Measurements from ENCODE around the gene PPT2.

PPT2 gene

DNA sequence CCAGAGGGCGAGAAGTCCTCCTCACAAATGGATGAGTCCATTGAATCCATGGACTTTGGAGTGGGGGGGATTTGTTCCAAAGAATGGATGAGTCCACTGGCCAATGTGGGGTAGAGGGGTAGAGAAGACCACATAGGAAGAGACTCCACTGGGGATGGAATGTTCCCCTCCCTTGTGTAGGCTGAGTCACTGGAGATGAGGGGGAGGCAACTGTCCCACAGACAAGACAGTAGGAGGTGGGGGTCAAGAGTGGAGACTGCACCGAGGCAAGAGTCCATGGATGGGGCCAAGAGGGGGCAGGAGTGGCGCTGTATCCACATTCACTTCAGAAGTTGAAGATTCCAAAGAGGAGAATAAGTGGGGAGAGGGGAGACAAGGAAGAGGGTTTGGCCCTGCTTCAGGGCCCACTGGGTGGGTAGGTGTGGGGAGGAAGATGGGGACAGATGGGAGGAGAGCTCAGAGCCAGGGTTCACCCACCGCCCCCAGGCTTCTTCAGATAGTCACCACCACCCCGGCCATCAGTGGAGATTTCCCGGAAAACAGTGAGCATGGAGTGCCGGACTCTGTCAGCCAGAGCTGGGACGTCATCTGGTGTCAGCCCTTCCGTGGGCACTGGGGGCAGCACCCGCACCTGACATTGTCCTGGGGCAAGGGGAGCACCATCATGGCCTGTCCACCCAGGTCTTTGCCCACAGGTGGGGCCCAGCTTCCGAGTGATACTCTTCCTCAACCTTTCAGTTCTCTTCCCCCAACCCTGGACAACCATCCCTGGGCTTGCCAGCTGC lies 15.1 kb downstream of the PPT2 start:
- FAIRE-seq, result no peak

DNA sequence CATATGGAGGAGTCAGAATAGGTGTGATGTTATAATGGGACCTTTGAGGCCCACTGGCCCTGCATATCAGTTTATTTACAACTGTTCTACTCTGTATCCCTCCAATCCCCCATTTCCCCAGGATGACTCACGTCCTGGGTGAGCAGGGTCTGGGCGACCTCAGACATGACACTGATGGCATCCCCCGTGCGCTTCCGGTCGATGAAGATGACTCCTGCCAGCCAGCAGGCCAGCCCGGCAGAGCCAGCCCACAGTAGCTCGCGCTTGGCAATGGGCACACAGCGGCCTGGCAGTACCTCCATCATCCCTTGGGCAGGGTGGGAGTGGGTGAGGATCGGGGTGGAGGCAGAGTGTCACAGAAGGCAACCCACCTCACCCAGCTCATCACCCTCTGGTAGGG lies 16.4 kb downstream of the PPT2 start:
- FAIRE-seq, result no peak
- TF ChIP-seq POLR2A (IDR thresholded peaks at IDR 0.05; ENCODE audit: low read depth, low read length), result no peak

More for the DNA sequence above, 15.1 kb downstream of the PPT2 start:
- no peak for DNase-seq (ENCODE audit: insufficient read length, low spot score)
- TF ChIP-seq POLR2A (IDR thresholded peaks at IDR 0.05; ENCODE audit: low read depth, low read length), result no peak

DNA sequence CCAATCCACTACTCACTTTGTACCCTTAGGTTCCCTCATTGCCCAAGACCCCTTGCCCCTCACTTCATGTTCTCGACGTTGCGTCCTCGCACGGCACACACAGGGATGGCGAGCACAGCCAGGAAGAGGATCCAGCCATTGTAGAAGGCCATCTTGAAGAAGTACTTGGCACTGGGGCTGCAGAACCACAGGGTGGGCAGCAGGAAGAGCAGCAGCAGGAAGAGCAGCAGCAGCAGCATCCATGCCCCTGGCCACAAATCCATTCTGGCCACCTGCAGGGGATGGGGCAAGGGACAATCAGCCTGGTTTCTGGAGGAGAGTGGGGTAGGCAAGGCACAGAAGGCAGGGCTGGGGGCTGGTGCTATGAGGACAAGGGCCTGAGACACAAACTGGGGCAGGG lies 17.3 kb downstream of the PPT2 start:
- TF ChIP-seq POLR2A (IDR thresholded peaks at IDR 0.05; ENCODE audit: low read depth, low read length), result no peak
- FAIRE-seq (no peak), DNase-seq (ENCODE audit: insufficient read length, low spot score) (no peak)

More for the DNA sequence above, 16.4 kb downstream of the PPT2 start:
- no peak for DNase-seq (ENCODE audit: insufficient read length, low spot score)

DNA sequence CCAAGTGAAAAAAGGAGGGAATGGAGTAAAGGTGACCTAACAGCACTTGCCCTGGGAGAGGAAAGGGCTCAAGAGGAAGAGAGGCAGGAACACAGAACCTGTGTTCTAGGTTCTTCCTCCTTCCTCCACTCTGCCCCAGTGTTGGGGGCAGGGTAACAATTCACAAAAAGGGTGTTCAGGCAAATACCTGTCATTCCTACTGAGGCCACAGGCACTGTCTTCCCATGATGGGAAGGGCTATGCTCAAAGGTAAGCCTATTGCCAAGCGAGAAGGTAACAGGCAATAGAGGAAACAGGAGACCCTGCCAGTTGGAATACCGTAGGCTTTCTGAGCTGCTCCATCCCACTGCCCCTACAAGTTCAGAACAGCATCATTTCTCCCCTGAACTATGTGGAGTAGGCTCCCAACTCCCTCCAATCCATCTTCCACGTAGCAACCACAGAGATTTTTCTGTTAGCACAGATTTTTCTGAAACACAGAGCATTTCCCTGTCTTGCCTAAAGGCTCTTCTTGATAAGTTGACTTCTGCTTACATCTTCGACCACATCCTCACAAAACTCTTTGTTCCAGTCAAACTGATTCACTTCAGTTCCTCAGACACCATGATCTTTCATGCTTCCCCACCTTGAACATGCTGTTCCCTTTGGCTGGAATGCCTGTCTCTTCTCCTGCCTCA lies 19.2 kb downstream of the PPT2 start:
- no peak for FAIRE-seq
- no peak for TF ChIP-seq POLR2A (IDR thresholded peaks at IDR 0.05; ENCODE audit: low read depth, low read length)
- no peak for DNase-seq (ENCODE audit: insufficient read length, low spot score)

DNA sequence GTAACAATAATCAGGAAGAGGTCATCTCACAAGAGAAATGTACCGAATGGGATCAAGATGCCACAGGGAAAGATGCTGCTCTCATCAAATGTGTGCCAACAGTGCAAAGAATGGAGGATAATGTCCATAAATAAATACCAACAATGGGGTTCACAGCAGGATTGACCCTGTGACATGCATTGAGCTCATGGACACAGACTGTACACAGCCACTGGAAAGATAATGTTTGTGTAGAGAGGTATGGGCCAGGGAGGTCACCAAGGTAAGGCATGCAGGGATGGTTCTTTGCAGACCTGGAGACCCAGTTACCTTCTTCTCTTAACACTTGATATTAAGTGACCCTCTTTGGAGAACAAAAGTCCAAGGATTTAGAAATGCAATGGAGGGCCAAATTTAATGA lies 20.5 kb downstream of the PPT2 start:
- no peak for DNase-seq (ENCODE audit: insufficient read length, low spot score)
- no peak for TF ChIP-seq POLR2A (IDR thresholded peaks at IDR 0.05; ENCODE audit: low read depth, low read length)
- FAIRE-seq, result no peak

DNA sequence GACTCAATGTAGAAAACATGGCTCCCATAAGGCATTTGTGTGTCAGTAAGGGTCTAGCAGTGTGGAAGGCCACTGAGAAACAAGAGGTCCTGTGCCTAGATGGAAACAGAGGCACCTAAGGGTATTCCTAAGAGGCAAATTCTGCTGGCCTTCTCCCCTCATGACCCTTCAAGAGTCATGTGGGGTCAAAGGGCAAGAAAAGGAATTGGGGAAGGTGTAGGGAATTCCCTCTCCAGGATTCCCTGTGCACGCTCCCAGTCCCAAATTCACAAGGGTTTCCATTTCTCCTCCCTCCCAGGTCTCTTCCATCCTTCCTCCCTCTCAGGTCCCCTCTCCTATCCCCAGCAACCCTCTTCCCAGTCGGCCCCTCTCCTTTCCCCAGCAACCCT lies 21.4 kb downstream of the PPT2 start:
- DNase-seq (ENCODE audit: insufficient read length, low spot score) (no peak), FAIRE-seq (no peak)
- TF ChIP-seq POLR2A (IDR thresholded peaks at IDR 0.05; ENCODE audit: low read depth, low read length), result no peak

DNA sequence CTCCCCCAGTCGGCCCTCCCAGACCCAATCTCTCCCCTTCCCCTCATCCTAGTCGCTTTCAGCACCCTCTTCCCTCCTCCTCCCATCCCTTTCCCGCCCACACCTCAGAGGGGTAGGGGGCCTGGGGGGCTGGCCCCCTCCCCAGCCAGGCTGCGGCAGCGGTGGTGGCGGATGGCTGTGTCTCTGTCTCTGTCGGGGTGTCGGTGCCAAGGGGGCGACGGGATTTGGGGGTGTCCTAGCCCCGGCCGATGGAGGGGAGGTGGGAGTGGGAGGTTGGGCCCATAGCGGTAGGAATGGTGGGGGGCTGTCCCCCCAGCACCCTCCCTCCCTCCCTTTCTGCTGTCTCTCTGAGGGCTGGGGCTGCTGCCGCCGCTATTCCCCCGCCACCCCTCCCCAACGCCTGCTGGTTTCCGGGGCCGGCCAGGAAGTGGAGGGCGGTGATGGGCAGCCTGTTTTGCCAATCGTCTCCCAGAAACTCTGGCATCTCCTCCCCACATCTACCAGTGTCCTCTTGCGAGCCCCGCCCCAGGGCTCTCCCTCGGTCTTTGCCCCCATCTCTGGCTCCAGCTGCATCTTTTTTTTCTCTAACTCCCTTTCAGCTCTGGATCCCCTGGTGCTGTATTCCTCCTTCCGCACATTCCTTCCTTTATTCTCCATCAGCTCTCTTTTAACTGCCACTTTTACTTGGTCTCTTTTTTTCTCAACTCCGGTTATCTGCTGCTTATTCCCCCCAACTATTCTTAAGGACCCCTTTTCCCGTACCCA lies 22.0 kb downstream of the PPT2 start, which contains the start of gene AGPAT1:
TSS of gene AGPAT1 (minus strand) at position 374 of the 765 bp plus-strand sequence. CDS start 4,588 bp downstream, outside the sequence.
- no peak for FAIRE-seq
- TF ChIP-seq POLR2A (IDR thresholded peaks at IDR 0.05; ENCODE audit: low read depth, low read length), result peak; percentile 57; the same call in 1 of the 2 replicates

DNA sequence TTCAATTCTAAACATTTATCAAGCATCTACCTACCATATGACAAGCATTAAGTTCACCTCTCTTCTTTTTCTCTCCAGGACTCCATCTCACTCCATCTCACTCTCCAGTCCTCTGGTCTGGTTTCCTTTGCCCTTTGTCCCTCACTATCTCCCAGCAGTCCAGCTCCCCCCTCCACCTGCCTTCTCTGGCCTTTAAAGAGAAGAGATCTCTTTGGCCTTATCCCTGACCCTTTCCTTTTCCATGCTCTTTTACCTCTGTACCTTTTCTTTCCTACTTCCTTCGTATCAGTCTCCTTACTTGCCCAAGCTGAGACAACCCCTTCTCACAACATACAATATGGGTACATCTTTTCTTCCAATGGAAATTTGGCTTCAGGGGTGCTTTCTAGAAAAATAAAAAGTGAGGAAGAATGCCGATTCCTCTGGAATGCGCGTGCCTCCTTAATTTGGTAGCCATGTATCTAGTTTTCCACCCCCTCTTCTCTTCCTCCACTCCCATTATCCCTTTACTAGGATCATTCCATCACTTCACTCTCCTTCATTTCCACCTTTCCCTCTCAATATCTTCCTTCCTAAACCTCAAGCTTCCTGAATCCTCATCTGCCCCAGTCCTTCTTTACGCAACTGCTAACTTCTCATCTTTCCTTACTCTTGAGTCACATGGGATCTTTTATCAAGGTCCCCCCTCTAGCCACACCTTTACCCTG lies 22.7 kb downstream of the PPT2 start:
- no peak for FAIRE-seq
- TF ChIP-seq POLR2A (IDR thresholded peaks at IDR 0.05; ENCODE audit: low read depth, low read length), result no peak
- DNase-seq (ENCODE audit: insufficient read length, low spot score), result no peak

More for the DNA sequence above, 22.0 kb downstream of the PPT2 start, which contains the start of gene AGPAT1:
- DNase-seq (ENCODE audit: insufficient read length, low spot score), result peak; percentile 97

DNA sequence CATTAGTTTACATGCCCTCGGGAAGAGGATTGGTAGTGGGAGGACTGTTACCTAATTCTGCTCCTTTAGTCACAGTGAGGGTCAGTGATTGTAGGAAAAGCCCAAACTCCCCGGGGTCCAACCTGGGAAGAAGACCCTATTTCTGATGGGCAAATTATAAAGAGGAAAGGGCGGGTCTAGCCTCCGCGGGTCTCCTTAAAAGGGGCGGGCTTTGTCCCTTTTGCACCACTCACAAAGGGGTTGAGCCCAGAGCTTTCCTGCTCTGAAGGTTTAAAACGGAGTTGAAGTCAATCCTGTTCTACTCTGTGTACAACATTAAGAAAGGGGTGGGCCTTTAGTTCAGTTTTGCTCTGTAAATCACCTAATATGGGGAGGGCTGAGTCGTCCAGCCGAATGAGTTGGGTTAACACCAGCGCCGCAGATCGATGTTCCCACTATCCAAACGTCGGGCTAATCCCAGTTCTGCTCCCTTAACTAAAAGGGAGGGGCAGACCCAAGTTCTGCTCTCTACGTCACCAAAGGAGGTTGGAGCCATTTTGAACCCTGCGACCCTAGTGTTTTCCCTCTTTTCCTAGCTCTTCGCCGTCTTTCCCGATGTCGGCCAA lies 23.3 kb downstream of the PPT2 start:
- TF ChIP-seq POLR2A (IDR thresholded peaks at IDR 0.05; ENCODE audit: low read depth, low read length), result no peak
- FAIRE-seq (no peak), DNase-seq (ENCODE audit: insufficient read length, low spot score) (no peak)

DNA sequence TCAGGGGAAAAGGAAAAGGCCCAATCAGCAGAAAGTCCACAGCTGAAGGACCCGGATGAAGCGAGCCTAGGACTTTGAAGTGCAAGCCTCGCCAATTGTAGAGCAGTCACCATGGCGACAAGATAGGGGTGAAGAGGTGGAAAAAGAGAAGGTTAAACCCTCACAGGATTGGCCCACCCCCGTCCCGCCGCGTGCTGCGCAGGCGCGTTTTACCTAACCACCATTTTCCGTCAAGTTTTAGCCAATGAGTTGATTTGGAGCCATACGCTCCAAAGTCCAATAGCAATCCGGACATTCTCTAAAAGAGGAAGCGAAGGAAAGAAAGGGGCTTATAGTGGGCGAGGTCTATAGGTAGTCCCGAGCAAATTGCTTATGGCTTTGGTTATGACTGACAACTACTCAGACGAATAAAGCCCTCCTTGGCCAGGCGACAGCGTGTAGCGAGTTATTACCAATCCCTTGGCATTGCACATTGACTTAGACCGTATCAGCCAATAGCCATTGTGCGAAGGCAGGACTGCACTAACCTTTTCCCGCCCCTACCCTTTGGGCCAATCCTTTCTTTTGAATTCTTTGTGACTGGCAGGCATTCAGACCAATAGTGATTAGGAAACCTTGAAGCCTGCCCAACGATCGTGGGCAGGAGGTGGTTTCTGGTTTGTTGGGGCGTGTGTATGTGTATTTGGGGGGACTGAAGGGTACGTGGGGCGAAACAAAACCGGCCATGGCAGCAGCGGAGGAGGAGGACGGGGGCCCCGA lies 24.0 kb downstream of the PPT2 start, which contains the start of gene RNF5:
TSS of gene RNF5 (plus strand) at position 618 of the 759 bp plus-strand sequence. CDS start at position 725, 107 bp downstream.
- DNase-seq (ENCODE audit: insufficient read length, low spot score) (peak; percentile 92), FAIRE-seq (peak; percentile 88)
- TF ChIP-seq POLR2A (IDR thresholded peaks at IDR 0.05; ENCODE audit: low read depth, low read length), result no peak; the same call in 1 of the 2 replicates

DNA sequence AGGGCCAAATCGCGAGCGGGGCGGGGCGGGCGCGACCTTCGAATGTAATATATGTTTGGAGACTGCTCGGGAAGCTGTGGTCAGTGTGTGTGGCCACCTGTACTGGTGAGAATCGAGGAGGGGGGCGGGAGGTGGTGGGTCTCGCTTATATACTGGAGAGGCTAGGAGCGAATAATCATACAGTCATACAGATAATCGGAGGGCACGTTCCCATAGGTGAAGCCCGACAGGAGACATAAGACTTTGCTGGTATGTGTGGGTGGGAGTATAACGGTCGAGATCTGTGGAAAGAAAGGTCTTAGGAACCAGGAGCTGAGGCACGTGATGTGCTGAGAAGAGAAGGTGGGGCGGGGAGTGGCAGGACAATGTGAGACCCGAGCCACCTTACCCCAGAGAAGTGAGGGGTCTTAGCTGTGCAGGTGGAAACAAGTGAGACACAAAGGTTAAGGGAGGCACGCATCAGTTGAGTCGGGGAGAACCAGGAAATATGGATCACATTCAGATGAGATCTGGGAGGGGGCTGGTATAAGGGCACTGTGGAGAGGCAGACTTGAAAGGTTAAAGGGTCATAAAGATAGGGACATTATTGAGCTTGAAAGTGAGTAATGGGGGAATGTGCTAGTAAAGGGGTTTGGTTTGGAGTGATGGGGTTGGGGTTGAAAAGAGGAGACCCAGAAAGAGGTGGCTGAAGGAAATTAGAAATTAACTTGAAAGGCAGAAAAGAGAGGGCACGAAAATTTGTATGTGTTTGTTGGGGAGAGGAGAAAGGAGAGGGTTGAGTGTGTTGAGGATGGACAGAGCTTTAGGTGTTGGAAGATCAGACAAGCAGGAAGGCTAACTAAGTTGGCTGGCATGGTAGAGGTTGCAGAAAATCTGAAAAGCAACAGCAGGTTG lies 24.9 kb downstream of the PPT2 start:
- DNase-seq (ENCODE audit: insufficient read length, low spot score) (no peak), FAIRE-seq (no peak)
- TF ChIP-seq POLR2A (IDR thresholded peaks at IDR 0.05; ENCODE audit: low read depth, low read length), result no peak
